Measurements from ENCODE around the gene PLEKHO2.

Gene PLEKHO2

GRCh38 chr15:64858021-64858575, 16.4 kb downstream of the PLEKHO2 start:
- peak; percentile 34 for DNase-seq

DNA sequence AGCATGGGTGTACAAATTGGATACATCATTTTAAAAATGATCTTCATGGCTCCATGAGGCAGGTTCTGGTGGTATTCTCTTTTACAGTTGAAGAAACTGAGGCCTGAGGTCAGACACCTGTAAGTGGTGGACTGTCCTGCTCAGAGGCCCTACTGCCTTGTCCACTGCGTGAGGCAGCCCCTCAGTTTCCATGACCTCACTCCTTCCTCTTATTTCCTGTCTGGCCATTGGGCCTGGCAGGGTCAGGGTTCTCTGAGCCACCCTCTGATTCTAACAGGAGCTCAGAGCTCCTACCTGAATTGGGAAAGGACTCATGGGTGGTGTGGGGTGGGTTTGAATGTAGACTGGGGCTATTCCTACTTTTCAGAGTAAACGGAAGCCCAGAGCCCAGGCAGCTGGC, 17.5 kb downstream of the PLEKHO2 start:
- DNase-seq = no peak

DNA sequence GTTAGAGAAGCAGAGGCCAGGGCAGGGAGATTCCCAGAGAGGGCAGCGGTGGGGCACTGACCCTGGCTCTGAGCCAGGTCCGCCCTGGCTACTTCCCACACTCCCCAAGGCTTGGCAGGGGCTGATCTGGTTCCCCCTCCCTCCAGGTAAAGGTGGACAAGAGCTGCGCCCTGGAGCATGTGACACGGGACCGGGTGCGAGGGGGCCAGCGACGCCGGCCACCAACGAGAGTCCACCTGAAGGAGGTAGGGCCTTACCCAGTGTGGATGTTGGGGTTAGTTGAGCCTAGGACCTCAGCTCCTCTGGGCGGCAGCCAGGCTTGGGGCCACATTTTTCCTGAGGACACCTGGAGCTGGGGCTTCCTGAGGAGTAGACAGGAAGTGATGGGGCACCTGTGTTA, 19.6 kb downstream of the PLEKHO2 start:
- no peak for DNase-seq

- no peak for DNase-seq
Measured at GRCh38 chr15:64861960-64862359, 20.2 kb downstream of the PLEKHO2 start.

DNA sequence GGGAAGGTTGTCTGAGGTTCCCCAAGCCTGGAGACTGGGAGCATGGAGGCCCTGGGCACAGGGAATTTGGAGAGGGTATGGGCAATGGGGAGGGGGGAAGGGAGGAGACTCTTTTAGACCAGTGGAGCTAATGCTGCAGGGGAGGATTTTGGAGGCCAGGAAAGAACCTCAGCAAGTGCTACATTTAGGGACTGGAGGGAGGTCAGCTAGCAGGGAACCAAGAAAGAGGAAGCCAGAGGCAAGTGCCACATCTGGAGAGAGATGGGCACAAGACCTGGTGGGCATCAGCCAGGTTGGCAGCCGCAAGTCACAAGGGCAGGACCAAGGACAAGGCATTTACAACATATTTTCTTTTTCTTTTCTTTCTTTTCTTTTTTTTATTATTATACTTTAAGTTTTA, 20.7 kb downstream of the PLEKHO2 start:
- no peak for DNase-seq

DNA sequence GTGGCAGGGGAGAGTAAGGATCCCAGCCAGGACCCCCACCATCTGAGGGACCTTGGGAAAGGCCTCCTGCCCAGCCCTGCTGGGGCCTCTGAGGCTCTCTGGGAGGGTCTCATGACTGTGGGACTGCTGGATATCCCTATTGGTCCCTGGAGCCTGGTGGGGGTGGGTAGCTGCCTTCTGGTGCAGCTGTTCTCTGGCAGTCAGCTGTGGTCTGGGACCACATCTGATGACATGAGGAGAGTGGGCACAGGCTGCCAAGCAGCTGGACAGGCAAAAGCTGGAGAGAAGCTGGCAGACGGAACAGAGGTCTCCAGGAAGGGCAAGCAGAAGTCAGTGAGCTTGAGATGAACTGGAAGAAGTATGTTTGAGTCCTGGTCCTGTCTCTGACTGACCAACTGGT, 22.4 kb downstream of the PLEKHO2 start:
- no peak for DNase-seq

- no peak for DNase-seq
Measured at GRCh38 chr15:64865126-64865997, 23.6 kb downstream of the PLEKHO2 start.

- DNase-seq = no peak
Measured at GRCh38 chr15:64865998-64866520, 24.3 kb downstream of the PLEKHO2 start.

DNA sequence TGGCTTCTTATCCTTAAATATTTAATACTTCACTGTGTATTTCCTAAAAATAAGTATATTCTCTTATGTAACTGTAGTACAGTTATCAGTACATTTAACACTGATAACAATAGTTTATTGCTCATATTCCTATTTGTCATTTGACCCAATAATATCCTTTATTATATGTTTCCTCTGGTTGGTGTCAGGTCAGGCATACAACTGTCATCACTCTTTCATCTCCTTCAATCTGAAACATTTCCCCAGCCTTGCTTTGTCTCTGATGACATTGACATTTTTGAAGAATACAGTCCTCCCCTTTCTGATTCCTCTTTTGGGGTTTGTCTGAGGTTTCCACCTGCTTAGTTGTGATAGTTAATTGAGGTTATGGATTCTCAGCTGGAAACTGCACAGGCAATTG, 27.8 kb downstream of the PLEKHO2 start:
- DNase-seq = no peak

GRCh38 chr15:64870353-64870752, 28.6 kb downstream of the PLEKHO2 start:
- no peak for DNase-seq

GRCh38 chr15:64875641-64876223, 34.0 kb downstream of the PLEKHO2 start:
- no peak for DNase-seq

- peak; percentile 15 for DNase-seq
Measured at GRCh38 chr15:64877435-64877834, 35.7 kb downstream of the PLEKHO2 start.

GRCh38 chr15:64878705-64879104, 37.0 kb downstream of the PLEKHO2 start:
- DNase-seq = no peak

DNA sequence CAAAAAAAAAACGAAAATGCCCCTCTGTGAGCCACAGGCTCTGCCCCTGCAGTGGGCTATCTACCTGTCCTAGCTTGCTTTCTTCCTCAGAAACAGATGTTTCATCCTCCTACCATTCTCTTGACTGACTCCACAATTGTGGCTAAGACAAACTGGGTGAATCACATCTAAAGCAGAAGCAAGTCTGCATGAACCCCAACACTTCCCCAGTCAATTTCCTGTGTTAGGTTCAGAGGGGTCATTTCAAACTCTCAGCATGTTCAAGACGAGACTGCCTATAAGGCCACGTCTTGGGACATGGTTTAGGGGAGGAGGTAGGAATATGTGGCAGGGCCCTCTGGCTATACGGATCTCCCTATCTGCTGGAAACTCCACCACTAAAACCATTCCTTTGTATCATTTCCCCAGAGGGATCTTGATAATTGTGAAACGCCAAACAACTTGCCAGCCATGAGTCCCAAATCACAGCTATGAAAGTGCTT, 41.4 kb downstream of the PLEKHO2 start:
- DNase-seq = peak; percentile 56

DNA sequence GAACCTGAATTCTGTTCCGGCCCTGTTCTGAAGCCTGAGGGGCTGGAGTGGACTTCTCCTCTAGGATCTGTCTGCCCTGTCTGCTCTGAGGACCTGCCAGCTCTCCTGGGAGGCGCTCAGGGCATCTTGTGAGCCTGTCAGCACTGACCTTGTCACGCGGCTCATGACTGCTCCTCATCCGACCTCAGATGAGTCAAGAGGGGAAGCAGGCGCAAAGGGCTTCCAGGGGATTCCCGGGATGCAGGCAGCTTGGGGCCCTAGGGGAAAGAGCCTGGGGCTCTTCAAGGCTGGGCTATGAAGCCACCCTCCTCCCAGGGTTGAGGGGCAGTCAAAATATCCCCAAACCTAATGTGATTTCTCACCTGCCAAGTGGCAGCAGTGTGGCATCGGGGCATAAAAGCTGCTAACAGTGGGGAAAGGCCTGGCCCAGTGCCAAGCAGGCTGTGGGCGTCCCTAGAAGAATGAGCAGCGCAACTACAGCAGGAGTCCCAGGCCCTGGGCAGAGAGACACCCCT, 42.3 kb downstream of the PLEKHO2 start:
- peak; percentile 77 for DNase-seq

GRCh38 chr15:64884679-64885078, 43.0 kb downstream of the PLEKHO2 start:
- no peak for DNase-seq

DNA sequence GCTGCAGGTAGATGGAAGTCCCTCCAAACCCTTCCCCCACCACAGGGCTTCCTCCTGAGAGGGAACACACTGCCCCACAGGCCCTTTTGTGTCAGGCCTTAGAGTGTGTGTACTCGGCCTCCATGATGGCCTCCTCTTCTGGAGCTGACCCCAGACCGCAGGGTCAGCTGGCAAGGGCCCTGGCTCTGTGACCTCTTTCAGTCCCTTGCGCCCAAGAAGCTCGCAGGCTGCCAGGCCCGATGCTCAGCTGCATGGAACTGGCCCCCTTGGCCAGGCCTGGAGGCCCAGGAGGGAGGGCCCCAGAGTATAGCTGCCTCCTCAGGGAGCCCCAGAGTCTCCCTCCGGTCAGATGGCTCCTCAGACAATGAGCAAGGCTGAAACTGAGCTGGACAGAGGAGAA, 46.6 kb downstream of the PLEKHO2 start:
- no peak for DNase-seq

GRCh38 chr15:64891561-64891960, 49.8 kb downstream of the PLEKHO2 start:
- DNase-seq = no peak

GRCh38 chr15:64892847-64893403, 51.2 kb downstream of the PLEKHO2 start:
- DNase-seq = peak; percentile 30

DNA sequence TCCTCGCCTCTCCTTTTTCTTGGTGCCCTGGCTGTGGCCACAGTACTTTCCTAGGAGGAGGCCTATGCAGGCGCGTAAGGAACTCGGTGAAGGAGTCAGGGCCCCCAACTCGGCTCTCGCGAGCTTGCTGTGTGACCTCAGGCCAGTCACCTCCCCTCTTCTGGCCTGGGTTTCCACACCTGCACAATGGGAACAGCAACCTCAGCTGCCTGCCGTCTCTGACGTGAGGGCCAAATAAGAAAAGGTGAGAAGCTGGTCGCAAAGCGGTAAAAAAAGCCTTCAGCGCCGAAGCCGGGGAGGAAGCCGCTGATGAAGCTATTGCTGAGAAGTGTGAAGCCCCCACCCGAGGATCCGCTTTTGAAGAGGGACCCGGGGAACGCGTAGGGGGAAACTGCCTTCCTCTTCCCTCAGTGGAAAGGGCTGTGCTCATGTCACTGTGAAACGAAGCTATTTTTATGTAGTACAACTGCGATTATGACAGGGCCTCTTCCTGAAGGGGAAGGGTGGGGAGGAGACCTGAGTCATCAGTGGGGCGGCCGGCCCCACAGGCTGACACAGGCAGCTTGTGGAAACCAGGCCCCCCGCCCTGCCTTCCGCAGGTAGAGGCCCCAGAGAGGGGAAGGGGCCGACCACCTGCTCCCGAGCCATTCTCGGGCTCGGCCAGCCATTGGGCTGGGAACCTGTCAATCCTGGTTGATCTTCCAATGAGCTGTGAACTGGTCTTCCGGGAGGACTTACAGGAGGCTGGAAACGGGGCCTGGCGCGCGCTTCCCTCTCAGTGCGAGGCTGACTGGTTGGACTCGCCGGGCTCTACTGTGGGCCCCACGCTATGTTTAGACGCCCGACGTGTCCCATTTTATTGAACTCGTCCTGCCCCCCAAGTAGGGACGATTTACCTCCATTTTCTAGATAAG, 52.0 kb downstream of the PLEKHO2 start:
- DNase-seq = peak; percentile 97

DNA sequence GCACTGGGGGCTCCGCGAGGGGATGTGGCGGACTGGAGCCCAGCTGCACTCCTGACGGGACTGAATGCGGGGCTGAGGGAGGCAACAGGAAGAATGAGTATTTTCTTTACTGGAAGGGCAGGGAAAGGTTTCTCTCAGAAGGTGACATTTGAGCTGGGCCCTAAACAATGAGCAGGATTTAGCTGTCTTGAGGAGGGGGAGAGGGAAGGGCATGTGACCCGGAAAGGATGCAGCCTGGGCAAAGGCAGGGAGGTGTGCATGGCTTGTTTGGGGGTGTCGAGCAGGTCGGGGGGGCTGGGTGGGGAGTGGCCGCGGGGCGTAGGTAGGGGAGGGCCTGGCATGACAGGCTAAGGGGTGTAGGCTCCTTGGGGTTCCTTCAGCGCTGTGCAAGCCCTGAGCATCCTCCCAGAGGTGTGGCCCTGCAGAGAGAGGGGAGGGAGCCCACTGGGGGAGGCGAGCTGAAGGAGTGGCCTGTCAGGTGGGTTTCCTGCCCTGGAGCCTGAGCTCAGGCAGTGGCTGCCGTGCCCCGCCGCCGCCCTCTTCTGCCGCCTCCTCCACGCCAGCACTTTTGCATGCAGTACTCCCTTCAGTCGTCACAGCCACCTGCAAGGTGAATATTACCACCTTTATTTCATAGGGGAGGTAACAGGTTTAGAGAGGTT, 52.8 kb downstream of the PLEKHO2 start:
- DNase-seq = peak; percentile 91

Data from CD4-positive, alpha-beta T cell treated with Interleukin-21 for 1 hour (primary cell).